ENCODE data around the gene SMS.

DNA sequence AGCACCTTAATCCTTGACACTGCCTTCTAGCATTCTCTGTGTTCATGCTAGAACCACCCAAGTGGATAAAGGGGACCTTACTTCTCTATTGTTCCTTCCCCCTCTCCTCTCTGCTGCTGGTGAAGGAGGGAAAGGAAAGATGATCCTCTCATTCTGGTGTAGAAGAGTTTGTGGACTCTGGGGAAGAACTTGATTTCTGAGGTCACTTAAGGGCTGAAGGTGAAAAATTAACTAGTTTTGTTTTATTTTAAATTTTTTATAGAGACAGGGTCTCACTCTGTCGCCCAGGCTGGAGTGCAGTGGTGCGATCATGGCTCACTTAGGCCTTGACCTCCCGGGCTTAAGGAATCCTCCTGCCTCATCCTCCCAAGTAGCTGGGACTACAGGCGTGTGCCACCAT, 29.8 kb downstream of the SMS start:
- TF ChIP-seq EZH2 (IDR thresholded peaks at IDR 0.05) (no peak), POLR2AphosphoS5 (IDR thresholded peaks at IDR 0.05; ENCODE audit: borderline replicate concordance, low read depth, low read length) (no peak)

Measured in SK-N-MC (cell line).